HepG2 (cell line): Measurements from ENCODE around the gene NUDT3. TPM values are rescaled to one million over a fixed set of nuclear protein-coding genes. Genes with fewer than 3 reads are reported as not detected.

Experiments used
- ARNTL ChIP-seq: sonication (generic); formaldehyde crosslinking; IDR thresholded peaks from 2 replicates; pipeline ENCODE4 v1.4.0; 2020; ENCODE audit warnings: mild to moderate bottlenecking, missing genetic modification reagents
- ATF7-NPFF ChIP-seq: sonication (generic); formaldehyde crosslinking; IDR thresholded peaks from 2 replicates; pipeline ENCODE4 v1.8.1; 2023; ENCODE audit warnings: mild to moderate bottlenecking, low read depth, missing genetic modification reagents, moderate library complexity
- CBX2 ChIP-seq, 2 experiments: fragments of 200-600 bp in 1 of 2; sonication (generic); formaldehyde crosslinking in 1 of 2; IDR thresholded peaks; 2 replicates each; pipeline versions ENCODE4 v1.7.0 to v1.8.1; 2018 to 2022; ENCODE audit warnings: low read depth in 2 of 2, low read length in 1 of 2, mild to moderate bottlenecking in 1 of 2, missing genetic modification reagents in 1 of 2
- NFAT5 ChIP-seq: sonication (generic); formaldehyde crosslinking; IDR thresholded peaks from 2 replicates; pipeline ENCODE4 v1.4.0; 2020; ENCODE audit warnings: missing genetic modification reagents
- PAF1 ChIP-seq: IDR thresholded peaks from 2 replicates; pipeline ENCODE4 v1.6.1; 2016; ENCODE audit warnings: missing genetic modification reagents, missing compliant biosample characterization
- RARG ChIP-seq: sonication (generic); formaldehyde crosslinking; IDR thresholded peaks from 2 replicates; pipeline ENCODE4 v1.4.0; 2020; ENCODE audit warnings: low read depth, mild to moderate bottlenecking, missing genetic modification reagents
- RBM39 ChIP-seq: fragments of 200-400 bp; formaldehyde crosslinking; IDR thresholded peaks from one replicate; pipeline ENCODE4 v1.6.1; 2018; ENCODE audit warnings: antibody characterized with exemption, mild to moderate bottlenecking, low read depth, low read length; ENCODE audit not compliant: poor library complexity, severe bottlenecking
- SAP130 ChIP-seq: IDR thresholded peaks from 2 replicates; pipeline ENCODE4 v1.6.1; 2016; ENCODE audit warnings: low read depth
- THAP7 ChIP-seq: sonication (generic); formaldehyde crosslinking; IDR thresholded peaks from 2 replicates; pipeline ENCODE4 v1.8.1; 2023; ENCODE audit warnings: mild to moderate bottlenecking, missing genetic modification reagents
- ZMAT3 ChIP-seq: sonication (generic); formaldehyde crosslinking; conservative IDR thresholded peaks from 2 replicates; pipeline ENCODE4 v1.7.0; 2021; ENCODE audit warnings: missing genetic modification reagents
- ZNF512B ChIP-seq: sonication (generic); formaldehyde crosslinking; IDR thresholded peaks from 2 replicates; pipeline ENCODE4 v1.5.1; 2020; ENCODE audit warnings: missing genetic modification reagents, mild to moderate bottlenecking, borderline replicate concordance
- ZNF569 ChIP-seq: sonication (generic); formaldehyde crosslinking; IDR thresholded peaks from 2 replicates; pipeline ENCODE4 v1.5.0; 2020; ENCODE audit warnings: mild to moderate bottlenecking, missing genetic modification reagents, moderate library complexity, borderline replicate concordance
- ZNF784 ChIP-seq: sonication (generic); formaldehyde crosslinking; IDR thresholded peaks from 2 replicates; pipeline ENCODE4 v1.5.1; 2020; ENCODE audit warnings: missing genetic modification reagents, mild to moderate bottlenecking, borderline replicate concordance
- ZNF790 ChIP-seq: sonication (generic); formaldehyde crosslinking; IDR thresholded peaks from 2 replicates; pipeline ENCODE4 v1.8.0; 2022; ENCODE audit warnings: missing genetic modification reagents, mild to moderate bottlenecking, borderline replicate concordance
- ZSCAN20 ChIP-seq: sonication (generic); formaldehyde crosslinking; IDR thresholded peaks from 2 replicates; pipeline ENCODE4 v1.4.0; 2020; ENCODE audit warnings: missing genetic modification reagents, mild to moderate bottlenecking, borderline replicate concordance
- polyA plus RNA-seq, 8 experiments: library from polyadenylated mRNA; depleted of rRNA in 3 of 8; stranded (reverse) in 7 of 8; unstranded in 1 of 8; fragments of >200 nt; fragmentation: Illumina TruSeq in 4 of 8; extraction: Trizol in 4 of 8; gene quantifications; 2 replicates each; pipeline versions ENCODE4 v1.2.1 to v1.2.3, GENCODE V29; 2011 to 2016; ENCODE audit warnings: low read depth in 4 of 8, missing spikeins in 1 of 8, mixed read lengths in 1 of 8; ENCODE audit not compliant: insufficient read depth in 1 of 8
- total RNA-seq, 5 experiments: library from RNA; depleted of rRNA; stranded (reverse); fragments of >200 nt; fragmentation: Illumina TruSeq; extraction: Trizol; gene quantifications; 2 replicates each; pipeline ENCODE4 v1.2.3, GENCODE V29; 2016; ENCODE audit warnings: low read depth in 1 of 5
- TF ChIP-seq, protein P1 (sequence below): sonication (generic); formaldehyde crosslinking; IDR thresholded peaks from 2 replicates; pipeline ENCODE4 v1.4.0; 2020; ENCODE audit warnings: low read depth, mild to moderate bottlenecking, missing genetic modification reagents

The NUDT3 gene
- total and polyA plus RNA-seq, 2 of the 13 experiments (the other 11 are each of a cell fraction or from before 2014, with no cell fraction given), result 20.2 to 20.6 TPM

DNA sequence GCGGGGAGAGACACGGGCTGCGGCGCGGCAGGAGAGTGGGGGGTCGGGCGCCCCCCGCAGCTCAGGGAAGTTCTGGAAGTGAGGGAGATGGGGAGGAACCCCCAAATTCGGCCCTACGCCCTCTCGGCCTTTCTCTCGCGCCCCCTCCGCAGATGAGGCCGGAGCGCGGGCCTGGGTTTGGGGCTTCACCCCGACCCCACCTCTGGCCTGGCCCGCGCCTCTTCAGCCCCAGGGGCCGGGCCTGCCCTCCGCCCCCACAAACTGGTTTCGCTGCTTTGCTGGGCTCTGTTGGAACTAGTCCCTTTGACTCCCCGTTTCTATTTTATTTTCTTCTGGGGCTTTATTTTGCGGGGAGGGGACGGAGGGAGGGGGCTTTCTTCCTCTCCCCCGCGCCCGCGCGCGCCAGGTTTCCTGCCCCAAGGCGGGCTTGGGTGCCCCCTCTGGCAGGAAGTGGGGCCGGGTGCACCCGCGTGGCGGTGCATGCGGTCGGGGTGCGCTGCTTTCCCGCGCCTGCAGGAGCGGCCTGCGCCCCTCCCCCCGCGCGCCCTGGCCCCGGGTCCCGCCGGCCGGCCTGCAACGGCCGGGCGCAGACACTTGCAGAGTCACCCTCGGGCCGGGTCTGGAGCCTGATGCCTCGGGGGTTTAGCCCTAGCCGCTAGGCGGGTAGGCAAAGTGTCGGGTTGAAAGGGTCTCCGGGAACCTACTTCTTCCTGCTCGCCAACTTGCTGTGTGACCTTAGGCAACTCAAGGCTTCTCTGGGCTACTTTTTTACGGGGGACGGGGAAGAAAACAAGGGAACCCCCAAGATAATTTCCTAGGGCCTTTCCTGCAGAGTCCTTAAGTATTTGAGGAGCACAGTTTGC is 154.5 kb downstream of the NUDT3 start (continued):
- TF ChIP-seq ZNF784 (CRISPR knock-in tag) (peak; percentile 97), ZNF512B (CRISPR knock-in tag) (no peak), ZNF569 (peak; percentile 66; the same call in 1 of the 2 replicates), RBM39 (peak; percentile 81), CBX2 (IDR thresholded peaks at IDR 0.05; ENCODE audit: low read depth, low read length) (no peak), CBX2 (CRISPR knock-in tag; IDR thresholded peaks at IDR 0.05; ENCODE audit: low read depth) (0 out of 2 replicates have a peak, but pooled peaks have one; percentile 31), SAP130 (peak; percentile 77), ATF7-NPFF (peak; percentile 100), NFAT5 (CRISPR knock-in tag) (peak; percentile 99), ZNF790 (CRISPR knock-in tag) (peak; percentile 94; the same call in 1 of the 2 replicates), ZSCAN20 (peak; percentile 98; the same call in 1 of the 2 replicates), ARNTL (CRISPR knock-in tag) (peak; percentile 81; the same call in 1 of the 2 replicates), ZMAT3 (peak; percentile 97; the same call in 1 of the 2 replicates), RARG (CRISPR knock-in tag) (no peak), PAF1 (no peak), THAP7 (peak; percentile 85)
- TF ChIP-seq, protein P1, sequence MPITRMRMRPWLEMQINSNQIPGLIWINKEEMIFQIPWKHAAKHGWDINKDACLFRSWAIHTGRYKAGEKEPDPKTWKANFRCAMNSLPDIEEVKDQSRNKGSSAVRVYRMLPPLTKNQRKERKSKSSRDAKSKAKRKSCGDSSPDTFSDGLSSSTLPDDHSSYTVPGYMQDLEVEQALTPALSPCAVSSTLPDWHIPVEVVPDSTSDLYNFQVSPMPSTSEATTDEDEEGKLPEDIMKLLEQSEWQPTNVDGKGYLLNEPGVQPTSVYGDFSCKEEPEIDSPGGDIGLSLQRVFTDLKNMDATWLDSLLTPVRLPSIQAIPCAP, result peak; percentile 93
